ENCODE data around the gene SH3RF2.

DNA sequence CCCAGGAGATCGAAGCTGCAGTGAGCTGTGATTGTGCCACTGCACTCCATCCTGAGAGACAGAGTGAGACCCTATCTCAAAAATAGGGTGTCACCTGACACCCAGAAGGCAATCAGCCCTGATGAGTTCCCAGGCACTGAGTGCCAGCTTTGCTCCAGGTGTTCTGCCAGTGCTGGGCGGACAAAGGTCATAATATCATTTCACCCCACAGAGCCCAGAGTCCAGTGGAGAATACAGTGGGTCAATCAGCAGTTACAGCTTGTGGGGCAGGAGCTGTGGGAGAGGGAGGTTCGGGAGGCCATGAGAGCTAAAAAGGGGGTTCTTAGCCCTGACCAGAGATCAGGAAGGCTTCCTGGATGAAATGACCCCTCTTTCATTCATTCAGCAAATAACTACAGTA lies 24.4 kb upstream of the SH3RF2 start:
- no peak for TF ChIP-seq CTCF (IDR thresholded peaks at IDR 0.05)
- no peak for TF ChIP-seq POLR2AphosphoS5 (IDR thresholded peaks at IDR 0.05)
- TF ChIP-seq POLR2A (IDR thresholded peaks at IDR 0.05) = no peak
